ENCODE measurements around the gene RNF224. TPM values are rescaled to one million over a fixed set of nuclear protein-coding genes. Genes with fewer than 3 reads are reported as not detected.

The RNF224 gene
- polyA plus RNA-seq, 1 of the 3 experiments (the other 2 are of a cell fraction): 0.03 TPM

- Histone ChIP-seq H3K9ac (no peak overlapping the region), H3K79me2 (ENCODE audit: insufficient read depth) (peaks cover 28% of the 10 kb centered on the region), H3K4me3 (ENCODE audit: low read depth in 2 of 2, low read length in 1 of 2) (no peak overlapping the region), H3F3A (replicated peaks; ENCODE audit: insufficient read depth) (peaks cover 9% of the 10 kb centered on the region), H3K9me2 (no peaks in the 10 kb centered on the region), H3K36me3 (replicated peaks in 1 of 2; ENCODE audit: control insufficient read depth in 1 of 2, insufficient read depth in 2 of 2, low read length in 1 of 2) (peaks cover 13 to 20% of the 10 kb centered on the region in 2 experiments), H3K4me2 (no peak overlapping the region), H3K4me1 (ENCODE audit: control insufficient read depth in 1 of 2, insufficient read depth in 2 of 2, low read depth in 1 of 2, low read length in 1 of 2) (peaks cover 8 to 20% of the 10 kb centered on the region in 2 experiments; a peak in 1 of 4 replicates), H3K27ac (ENCODE audit: low read depth in 2 of 2, low read length in 1 of 2) (no peak overlapping the region), H3K9me3 (no peaks in the 10 kb centered on the region), H4K20me1 (ENCODE audit: insufficient read depth) (peaks cover 29% of the 10 kb centered on the region), H3K27me3 (ENCODE audit: insufficient read depth) (no peaks in the 10 kb centered on the region), H2AFZ (ENCODE audit: low read depth) (no peak overlapping the region)
- no peak for TF ChIP-seq SIN3A (IDR thresholded peaks at IDR 0.05; ENCODE audit: borderline replicate concordance, low read depth, low read length)
- no peak for TF ChIP-seq SMC3 (IDR thresholded peaks at IDR 0.05; ENCODE audit: low read depth, low read length)
- TF ChIP-seq EZH2phosphoT487 (IDR thresholded peaks at IDR 0.05; ENCODE audit: borderline replicate concordance, low read depth): no peak
- TF ChIP-seq MEF2A (IDR thresholded peaks at IDR 0.05; ENCODE audit: borderline replicate concordance, low read depth): no peak
- no peak for TF ChIP-seq FOXM1 (IDR thresholded peaks at IDR 0.05; ENCODE audit: low read depth)
- TF ChIP-seq PBX3 (IDR thresholded peaks at IDR 0.05): no peak
- no peak for TF ChIP-seq RCOR1 (IDR thresholded peaks at IDR 0.05; ENCODE audit: low read length)
- no peak for TF ChIP-seq NRF1 (IDR thresholded peaks at IDR 0.05; ENCODE audit: low read depth, low read length)
- no peak for TF ChIP-seq TCF12 (IDR thresholded peaks at IDR 0.05)
- POLR2A ChIA-PET: interaction anchor here (0.8 to 1.0 kb wide), 2 partner anchors 8 to 9 kb away, joined by 3 to 4 read pairs; partner anchors contain the start of gene NELFB
- CTCF ChIA-PET: interaction anchor here (1.8 to 8.2 kb wide), 2 partner anchors 8 to 18 kb away, joined by 8 to 38 read pairs; partner anchors contain the start of gene RNF224
- 85% methylated on average over 8 of the region's 25 CpGs for WGBS (ENCODE audit: low lambda C conversion rate)
- no peak for DNase-seq
Observed at GRCh38 chr9:137245450-137246421, 18.4 kb downstream of the RNF224 start.

- no peak overlapping the region for H3K4me2 ChIP-seq
- no peaks in the 10 kb centered on the region for H3K9me2 ChIP-seq
- ChIA-PET CTCF (interaction anchor here (1.2 to 8.2 kb wide), 2 partner anchors 10 to 183 kb away, joined by 4 to 38 read pairs; no protein-coding TSS in a partner anchor), POLR2A (interaction anchor here (0.6 kb wide), 2 partner anchors 118 to 156 kb away, joined by 3 read pairs; no protein-coding TSS in a partner anchor)
- no peak for DNase-seq
- peaks cover 11 to 12% of the 10 kb centered on the region in 2 experiments for H3K36me3 ChIP-seq (replicated peaks in 1 of 2; ENCODE audit: control insufficient read depth in 1 of 2, insufficient read depth in 2 of 2, low read length in 1 of 2)
- peaks cover 20% of the 10 kb centered on the region for H3K79me2 ChIP-seq (ENCODE audit: insufficient read depth)
- H4K20me1 ChIP-seq (ENCODE audit: insufficient read depth): peaks cover 21% of the 10 kb centered on the region
- H3K4me3 ChIP-seq (ENCODE audit: low read depth in 2 of 2, low read length in 1 of 2): no peak overlapping the region
- peaks cover 9% of the 10 kb centered on the region for H3F3A ChIP-seq (replicated peaks; ENCODE audit: insufficient read depth)
- H3K9ac ChIP-seq: no peak overlapping the region
- no peak overlapping the region for H3K27ac ChIP-seq (ENCODE audit: low read depth in 2 of 2, low read length in 1 of 2)
- WGBS (ENCODE audit: low lambda C conversion rate): 84% methylated on average over 17 of the region's 20 CpGs
- no peak overlapping the region for H2AFZ ChIP-seq (ENCODE audit: low read depth)
- no peaks in the 10 kb centered on the region for H3K9me3 ChIP-seq
- peaks cover 8 to 16% of the 10 kb centered on the region in 2 experiments; a peak in 1 of 4 replicates for H3K4me1 ChIP-seq (ENCODE audit: control insufficient read depth in 1 of 2, insufficient read depth in 2 of 2, low read depth in 1 of 2, low read length in 1 of 2)
- H3K27me3 ChIP-seq (ENCODE audit: insufficient read depth): no peaks in the 10 kb centered on the region
- TF ChIP-seq RXRA (IDR thresholded peaks at IDR 0.05; ENCODE audit: borderline replicate concordance, low read depth): no peak
- no peak for TF ChIP-seq SIN3A (IDR thresholded peaks at IDR 0.05; ENCODE audit: borderline replicate concordance, low read depth, low read length)
- no peak for TF ChIP-seq MXI1 (IDR thresholded peaks at IDR 0.05; ENCODE audit: low read depth, low read length)
- TF ChIP-seq, protein P1, sequence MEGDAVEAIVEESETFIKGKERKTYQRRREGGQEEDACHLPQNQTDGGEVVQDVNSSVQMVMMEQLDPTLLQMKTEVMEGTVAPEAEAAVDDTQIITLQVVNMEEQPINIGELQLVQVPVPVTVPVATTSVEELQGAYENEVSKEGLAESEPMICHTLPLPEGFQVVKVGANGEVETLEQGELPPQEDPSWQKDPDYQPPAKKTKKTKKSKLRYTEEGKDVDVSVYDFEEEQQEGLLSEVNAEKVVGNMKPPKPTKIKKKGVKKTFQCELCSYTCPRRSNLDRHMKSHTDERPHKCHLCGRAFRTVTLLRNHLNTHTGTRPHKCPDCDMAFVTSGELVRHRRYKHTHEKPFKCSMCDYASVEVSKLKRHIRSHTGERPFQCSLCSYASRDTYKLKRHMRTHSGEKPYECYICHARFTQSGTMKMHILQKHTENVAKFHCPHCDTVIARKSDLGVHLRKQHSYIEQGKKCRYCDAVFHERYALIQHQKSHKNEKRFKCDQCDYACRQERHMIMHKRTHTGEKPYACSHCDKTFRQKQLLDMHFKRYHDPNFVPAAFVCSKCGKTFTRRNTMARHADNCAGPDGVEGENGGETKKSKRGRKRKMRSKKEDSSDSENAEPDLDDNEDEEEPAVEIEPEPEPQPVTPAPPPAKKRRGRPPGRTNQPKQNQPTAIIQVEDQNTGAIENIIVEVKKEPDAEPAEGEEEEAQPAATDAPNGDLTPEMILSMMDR (IDR thresholded peaks at IDR 0.05): no peak
- TF ChIP-seq SMC3 (IDR thresholded peaks at IDR 0.05; ENCODE audit: low read depth, low read length): no peak
- TF ChIP-seq, protein P2, sequence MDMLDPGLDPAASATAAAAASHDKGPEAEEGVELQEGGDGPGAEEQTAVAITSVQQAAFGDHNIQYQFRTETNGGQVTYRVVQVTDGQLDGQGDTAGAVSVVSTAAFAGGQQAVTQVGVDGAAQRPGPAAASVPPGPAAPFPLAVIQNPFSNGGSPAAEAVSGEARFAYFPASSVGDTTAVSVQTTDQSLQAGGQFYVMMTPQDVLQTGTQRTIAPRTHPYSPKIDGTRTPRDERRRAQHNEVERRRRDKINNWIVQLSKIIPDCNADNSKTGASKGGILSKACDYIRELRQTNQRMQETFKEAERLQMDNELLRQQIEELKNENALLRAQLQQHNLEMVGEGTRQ (IDR thresholded peaks at IDR 0.05; ENCODE audit: borderline replicate concordance, low read depth, low read length): no peak
- no peak for TF ChIP-seq NFIC (IDR thresholded peaks at IDR 0.05; ENCODE audit: borderline replicate concordance)
- TF ChIP-seq IRF3 (IDR thresholded peaks at IDR 0.05; ENCODE audit: low read depth, low read length): no peak
- TF ChIP-seq FOSL2 (IDR thresholded peaks at IDR 0.05; ENCODE audit: borderline replicate concordance, low read depth): no peak
- no peak for TF ChIP-seq YY1 (IDR thresholded peaks at IDR 0.05; ENCODE audit: low read depth)
Observed at GRCh38 chr9:137247135-137247915, 20.0 kb downstream of the RNF224 start.

Measured in SK-N-SH (cell line).